Trophoblast cell (in vitro differentiated cells and primary cell): Measurements from ENCODE around the gene PPARD.

Experiments used
- DNase-seq, 2 donors: peaks; one replicate each; pipeline ENCODE4 v3.0.0-alpha.2; 2016
- H2AFZ ChIP-seq: 2 replicates; pipeline ENCODE4 v1.6.1; 2013; ENCODE audit warnings: low read length, moderate library complexity, mild to moderate bottlenecking; ENCODE audit not compliant: insufficient read depth, poor library complexity
- H2AK5ac ChIP-seq: 2 replicates; pipeline ENCODE4 v1.6.1; 2013; ENCODE audit warnings: mild to moderate bottlenecking, low read length
- H2BK120ac ChIP-seq: 2 replicates; pipeline ENCODE4 v1.6.1; 2013; ENCODE audit warnings: low read length, mild to moderate bottlenecking, moderate library complexity; ENCODE audit not compliant: insufficient read depth, poor library complexity
- H2BK12ac ChIP-seq: 2 replicates; pipeline ENCODE4 v1.6.1; 2013; ENCODE audit warnings: mild to moderate bottlenecking, low read length, moderate library complexity
- H2BK5ac ChIP-seq: 2 replicates; pipeline ENCODE4 v1.6.1; 2013; ENCODE audit warnings: low read length, low read depth, moderate library complexity, mild to moderate bottlenecking; ENCODE audit not compliant: poor library complexity
- H3K14ac ChIP-seq: 2 replicates; pipeline ENCODE4 v1.6.1; 2013; ENCODE audit warnings: mild to moderate bottlenecking, low read length
- H3K18ac ChIP-seq: 2 replicates; pipeline ENCODE4 v1.6.1; 2013; ENCODE audit warnings: mild to moderate bottlenecking, low read length
- H3K23ac ChIP-seq: 2 replicates; pipeline ENCODE4 v1.6.1; 2013; ENCODE audit warnings: low read length
- H3K27ac ChIP-seq: 2 replicates; pipeline ENCODE4 v1.5.1; 2013; ENCODE audit warnings: low read depth, mild to moderate bottlenecking, inconsistent platforms, low read length, moderate library complexity
- H3K27me3 ChIP-seq: 2 replicates; pipeline ENCODE4 v1.6.1; 2013; ENCODE audit warnings: inconsistent platforms, mild to moderate bottlenecking, low read length, moderate library complexity; ENCODE audit not compliant: insufficient read depth
- H3K36me3 ChIP-seq, 2 experiments: 1 replicate in 1 of 2; 2 replicates in 1 of 2; pipeline ENCODE4 v1.6.1; 2013; ENCODE audit warnings: low read length in 2 of 2, mild to moderate bottlenecking in 2 of 2, moderate library complexity in 1 of 2; ENCODE audit not compliant: insufficient read depth in 2 of 2, control insufficient read depth in 1 of 2
- H3K4ac ChIP-seq: 2 replicates; pipeline ENCODE4 v1.6.1; 2013; ENCODE audit warnings: low read depth, mild to moderate bottlenecking, low read length, moderate library complexity
- H3K4me1 ChIP-seq, 2 experiments: 1 replicate in 1 of 2; 2 replicates in 1 of 2; pipeline ENCODE4 v1.6.1; 2013; ENCODE audit warnings: low read length in 2 of 2, mild to moderate bottlenecking in 2 of 2, moderate library complexity in 1 of 2; ENCODE audit not compliant: insufficient read depth in 2 of 2, control insufficient read depth in 1 of 2
- H3K4me2 ChIP-seq: 2 replicates; pipeline ENCODE4 v1.6.1; 2013; ENCODE audit warnings: inconsistent platforms, mild to moderate bottlenecking, low read length, moderate library complexity
- H3K4me3 ChIP-seq: 2 replicates; pipeline ENCODE4 v1.5.1; 2013; ENCODE audit warnings: mild to moderate bottlenecking, low read depth, low read length, inconsistent platforms
- H3K79me1 ChIP-seq: one replicate; pipeline ENCODE4 v1.6.1; 2013; ENCODE audit warnings: low read length
- H3K79me2 ChIP-seq: 2 replicates; pipeline ENCODE4 v1.6.1; 2013; ENCODE audit warnings: low read length, mild to moderate bottlenecking; ENCODE audit not compliant: control insufficient read depth, insufficient read depth, poor library complexity
- H3K9ac ChIP-seq: 2 replicates; pipeline ENCODE4 v1.6.1; 2013; ENCODE audit warnings: mild to moderate bottlenecking, low read length
- H3K9me3 ChIP-seq: 2 replicates; pipeline ENCODE4 v1.6.1; 2013; ENCODE audit warnings: low read depth, mild to moderate bottlenecking, control low read depth, inconsistent platforms, low read length; ENCODE audit not compliant: insufficient read depth
- H4K12ac ChIP-seq: 2 replicates; pipeline ENCODE4 v1.6.1; 2013; ENCODE audit warnings: low read depth, mild to moderate bottlenecking, low read length, moderate library complexity
- H4K8ac ChIP-seq: 2 replicates; pipeline ENCODE4 v1.6.1; 2013; ENCODE audit warnings: low read depth, mild to moderate bottlenecking, low read length, moderate library complexity
- H4K91ac ChIP-seq: one replicate; pipeline ENCODE4 v1.6.1; 2013; ENCODE audit warnings: low read depth, mild to moderate bottlenecking, low read length, moderate library complexity
- WGBS: extraction: QIAGEN DNeasy Blood & Tissue Kit; methylation state at CpG from one replicate; pipeline ENCODE4 v1.1.7; 2013; ENCODE audit warnings: missing lambda C conversion rate; ENCODE audit not compliant: insufficient read length, insufficient coverage; ENCODE audit errors: extremely low coverage; 5-methylcytosine and 5-hydroxymethylcytosine counted together

The PPARD gene

DNA sequence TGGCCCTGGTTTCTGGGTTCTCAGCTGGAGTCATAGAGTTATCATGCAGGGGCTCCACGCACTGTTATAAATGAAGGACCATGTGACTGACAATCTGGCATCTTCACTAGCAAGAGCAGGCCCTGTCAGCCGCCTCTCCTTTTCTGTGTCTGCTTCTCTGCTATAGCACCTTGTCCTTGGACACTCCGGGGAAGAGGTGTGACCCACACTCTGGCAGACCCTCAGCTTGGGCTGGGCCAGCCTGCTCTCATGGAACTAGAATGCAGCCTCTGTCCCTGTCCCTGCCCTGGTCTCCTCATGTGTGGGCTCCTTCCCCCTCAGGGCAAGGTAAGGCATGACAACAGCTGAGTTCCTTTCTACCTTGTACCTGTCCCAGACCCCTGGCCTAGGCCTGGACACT, 98.8 kb downstream of the PPARD start:
- no peak overlapping the region for H4K91ac ChIP-seq
- no CpG with 5 or more reads among the region's 3 CpGs for WGBS
- no peak for DNase-seq
- peak overlapping the region; percentile 23 for H3K9ac ChIP-seq
- H2AK5ac ChIP-seq, result no peak overlapping the region
- H4K8ac ChIP-seq, result no peak overlapping the region
- H4K12ac ChIP-seq, result no peak overlapping the region
- H3K4me3 ChIP-seq, result no peak overlapping the region
- H3K9me3 ChIP-seq, result no peaks in the 10 kb centered on the region
- no peaks in the 10 kb centered on the region for H3K79me2 ChIP-seq
- no peak overlapping the region for H3K4me2 ChIP-seq
- H2BK5ac ChIP-seq, result no peak overlapping the region
- H3K23ac ChIP-seq, result no peak overlapping the region
- peaks cover 3 to 4% of the 10 kb centered on the region in 2 experiments for H3K4me1 ChIP-seq
- no peak overlapping the region for H2BK120ac ChIP-seq
- H3K4ac ChIP-seq, result no peak overlapping the region
- H3K18ac ChIP-seq, result no peak overlapping the region
- no peaks in the 10 kb centered on the region for H3K27me3 ChIP-seq
- no peak overlapping the region for H3K14ac ChIP-seq
- no peak overlapping the region for H3K27ac ChIP-seq
- no peaks in the 10 kb centered on the region for H3K79me1 ChIP-seq
- no peak overlapping the region for H2BK12ac ChIP-seq
- no peaks in the 10 kb centered on the region for H3K36me3 ChIP-seq
- H2AFZ ChIP-seq, result no peak overlapping the region

DNA sequence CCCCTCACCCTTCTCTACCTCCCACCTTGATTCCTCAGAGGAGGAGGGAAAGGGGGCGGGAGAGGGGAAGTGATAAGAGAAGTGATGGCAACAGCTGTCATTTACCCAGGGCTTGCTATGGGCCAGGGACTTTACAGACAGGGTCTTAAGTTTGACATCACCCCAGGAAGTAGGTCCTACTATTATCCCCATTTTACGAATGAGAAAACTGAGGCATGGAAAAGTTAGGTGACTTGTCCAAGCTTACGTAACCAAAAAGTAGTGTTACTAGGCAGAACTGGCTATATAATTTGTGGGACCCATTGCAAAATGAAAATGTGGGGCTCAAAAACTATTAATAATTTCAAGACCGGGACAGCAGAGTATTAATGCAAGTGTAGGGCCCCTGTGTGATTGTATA, 99.3 kb downstream of the PPARD start:
- H2BK12ac ChIP-seq, result no peak overlapping the region
- H3K14ac ChIP-seq, result no peak overlapping the region
- no peak overlapping the region for H3K27ac ChIP-seq
- no peaks in the 10 kb centered on the region for H3K9me3 ChIP-seq
- no peak overlapping the region for H2AFZ ChIP-seq
- no peak for DNase-seq
- H3K4me1 ChIP-seq, result no peaks in the 10 kb centered on the region
- no peak overlapping the region for H2BK120ac ChIP-seq
- no peak overlapping the region for H3K4me2 ChIP-seq
- H3K27me3 ChIP-seq, result no peaks in the 10 kb centered on the region
- H2AK5ac ChIP-seq, result no peak overlapping the region
- no peak overlapping the region for H3K18ac ChIP-seq
- H3K79me1 ChIP-seq, result no peaks in the 10 kb centered on the region
- H3K36me3 ChIP-seq, result no peaks in the 10 kb centered on the region
- H3K23ac ChIP-seq, result no peak overlapping the region
- H4K91ac ChIP-seq, result no peak overlapping the region
- H3K79me2 ChIP-seq, result no peaks in the 10 kb centered on the region
- H3K4ac ChIP-seq, result no peak overlapping the region
- no peak overlapping the region for H4K12ac ChIP-seq
- no peak overlapping the region for H4K8ac ChIP-seq
- no CpG with 5 or more reads among the region's 4 CpGs for WGBS
- no peak overlapping the region for H2BK5ac ChIP-seq
- H3K4me3 ChIP-seq, result no peak overlapping the region
- peak overlapping the region; percentile 23 for H3K9ac ChIP-seq

DNA sequence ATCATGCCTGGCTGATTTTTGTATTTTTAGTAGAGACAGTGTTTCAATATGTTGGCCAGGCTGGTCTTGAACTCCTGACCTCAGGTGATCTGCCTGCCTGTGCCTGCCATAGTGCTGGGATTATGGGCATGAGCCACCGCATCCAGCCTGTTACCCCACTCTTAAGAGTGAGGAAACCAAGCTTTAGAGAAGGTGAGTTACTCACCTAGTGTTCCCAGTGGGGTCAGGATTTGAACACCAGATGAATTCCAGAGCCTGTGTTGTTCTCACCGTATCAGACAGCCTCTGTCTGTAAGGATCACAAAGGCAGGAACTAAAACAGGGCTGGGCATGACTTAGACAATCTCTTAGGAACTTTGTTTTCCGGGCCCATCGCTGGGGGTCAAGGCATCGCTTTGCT, 100.3 kb downstream of the PPARD start:
- no peak overlapping the region for H4K8ac ChIP-seq
- H3K23ac ChIP-seq, result no peak overlapping the region
- WGBS, result no CpG with 5 or more reads among the region's 5 CpGs
- H3K4me2 ChIP-seq, result no peak overlapping the region
- H2AK5ac ChIP-seq, result no peak overlapping the region
- no peak overlapping the region for H3K4ac ChIP-seq
- no peak overlapping the region for H3K18ac ChIP-seq
- H3K4me3 ChIP-seq, result no peak overlapping the region
- no peak for DNase-seq
- H2BK12ac ChIP-seq, result no peak overlapping the region
- H3K9me3 ChIP-seq, result no peaks in the 10 kb centered on the region
- no peaks in the 10 kb centered on the region for H3K36me3 ChIP-seq
- H3K27me3 ChIP-seq, result no peaks in the 10 kb centered on the region
- H3K79me1 ChIP-seq, result no peaks in the 10 kb centered on the region
- H4K12ac ChIP-seq, result no peak overlapping the region
- no peak overlapping the region for H3K9ac ChIP-seq
- no peak overlapping the region for H3K27ac ChIP-seq
- H2BK5ac ChIP-seq, result no peak overlapping the region
- no peak overlapping the region for H3K14ac ChIP-seq
- no peak overlapping the region for H4K91ac ChIP-seq
- no peak overlapping the region for H2AFZ ChIP-seq
- H3K4me1 ChIP-seq, result no peaks in the 10 kb centered on the region
- H3K79me2 ChIP-seq, result no peaks in the 10 kb centered on the region
- H2BK120ac ChIP-seq, result no peak overlapping the region

DNA sequence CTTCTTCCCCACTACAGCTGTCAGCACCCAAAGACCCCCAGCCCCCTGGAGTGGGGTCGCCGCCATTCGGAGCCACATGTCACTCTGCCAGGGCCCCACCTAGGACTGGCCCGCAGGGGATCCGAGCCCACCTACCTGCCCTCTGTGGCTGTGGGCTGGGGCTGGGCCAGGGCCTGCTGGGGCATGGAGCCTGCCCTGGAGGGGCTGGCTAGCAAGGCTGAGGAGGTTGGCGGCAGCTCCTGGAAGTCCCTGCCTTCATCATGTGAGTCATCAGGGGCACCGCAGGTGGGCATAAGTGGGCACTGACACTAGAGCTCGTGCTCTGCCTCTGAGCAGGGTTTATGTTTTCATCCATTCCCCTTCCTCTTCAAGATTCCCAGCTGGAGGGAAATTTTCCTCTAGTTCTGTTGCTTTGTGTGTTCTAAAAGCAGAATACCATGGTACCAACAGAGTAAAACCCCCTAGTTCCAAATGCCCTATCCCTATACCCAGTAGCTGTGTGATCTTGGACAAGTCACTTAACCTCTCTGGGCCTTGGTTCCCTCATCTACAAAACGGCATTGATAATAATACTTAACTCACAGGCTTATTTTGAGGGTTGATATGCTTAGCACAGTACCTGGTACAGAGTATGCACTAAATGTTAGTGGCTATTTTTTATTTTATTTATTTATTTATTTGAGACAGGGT, 101.1 kb downstream of the PPARD start:
- Histone ChIP-seq H2BK12ac (no peak overlapping the region), H2BK120ac (no peak overlapping the region), H4K12ac (no peak overlapping the region), H3K4ac (no peak overlapping the region), H3K9me3 (no peaks in the 10 kb centered on the region), H3K18ac (no peak overlapping the region), H2AK5ac (no peak overlapping the region), H3K27ac (no peak overlapping the region), H2BK5ac (no peak overlapping the region), H2AFZ (no peak overlapping the region), H3K36me3 (no peaks in the 10 kb centered on the region), H4K91ac (no peak overlapping the region), H3K23ac (no peak overlapping the region), H3K79me2 (no peaks in the 10 kb centered on the region), H3K9ac (no peak overlapping the region), H3K27me3 (no peaks in the 10 kb centered on the region), H4K8ac (no peak overlapping the region), H3K14ac (no peak overlapping the region), H3K4me3 (no peak overlapping the region), H3K4me2 (no peak overlapping the region), H3K4me1 (no peaks in the 10 kb centered on the region), H3K79me1 (no peaks in the 10 kb centered on the region)
- no CpG with 5 or more reads among the region's 9 CpGs for WGBS
- no peak for DNase-seq
